CD4-positive, alpha-beta T cell treated with Interleukin-15 for 1 hour (primary cell): ENCODE data around the gene SCOC.
A peak's percentile ranks its signal among the peaks of the same experiment; 100 is the strongest.

Experiments used
- DNase-seq: peaks from one replicate; pipeline ENCODE4 v3.0.0-alpha.2; 2020

Gene SCOC

DNA sequence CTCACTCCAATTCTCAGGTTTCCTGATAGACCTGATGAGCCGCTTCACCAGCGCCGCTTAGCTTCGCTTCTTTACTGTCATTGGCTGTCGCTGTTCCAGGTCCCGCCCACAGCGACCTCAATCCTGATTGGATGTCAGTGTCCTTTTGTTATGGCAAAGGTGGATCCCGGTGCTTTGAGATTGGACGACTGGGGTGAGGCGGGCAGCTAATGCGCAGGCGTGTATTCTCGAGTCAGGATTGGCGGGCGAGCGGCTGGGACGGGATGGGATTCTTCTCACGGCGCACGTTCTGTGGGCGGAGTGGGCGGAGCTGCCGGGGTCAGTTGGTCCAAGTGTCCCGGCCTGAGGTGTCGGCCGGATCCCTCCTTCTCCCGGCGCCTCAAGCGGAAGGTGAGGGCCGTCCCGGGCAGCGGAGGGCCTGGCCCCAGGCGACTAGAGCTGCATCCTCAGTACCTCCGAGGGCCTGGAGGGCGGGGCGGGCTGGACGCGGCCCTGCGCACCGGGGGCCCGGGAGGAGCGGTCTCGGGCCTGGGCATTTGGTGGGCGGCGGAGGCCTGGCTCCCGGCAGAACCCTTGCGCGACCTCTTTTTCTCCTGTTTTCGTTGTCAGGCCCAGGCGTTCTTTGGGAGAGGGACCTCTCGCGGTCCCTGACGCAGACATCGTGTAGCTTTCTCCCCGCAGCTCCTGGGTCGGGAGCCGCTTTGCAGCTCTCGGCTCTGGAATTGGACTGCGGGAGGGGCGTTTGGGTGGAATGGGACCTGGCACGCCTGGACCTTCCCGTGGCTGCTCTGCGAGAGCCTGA is at the start of gene SCOC:
SCOC (plus strand) TSS at position 319 of the 802 bp plus-strand sequence. CDS start 5,525 bp downstream, outside the sequence.
- DNase-seq = peak; percentile 97

DNA sequence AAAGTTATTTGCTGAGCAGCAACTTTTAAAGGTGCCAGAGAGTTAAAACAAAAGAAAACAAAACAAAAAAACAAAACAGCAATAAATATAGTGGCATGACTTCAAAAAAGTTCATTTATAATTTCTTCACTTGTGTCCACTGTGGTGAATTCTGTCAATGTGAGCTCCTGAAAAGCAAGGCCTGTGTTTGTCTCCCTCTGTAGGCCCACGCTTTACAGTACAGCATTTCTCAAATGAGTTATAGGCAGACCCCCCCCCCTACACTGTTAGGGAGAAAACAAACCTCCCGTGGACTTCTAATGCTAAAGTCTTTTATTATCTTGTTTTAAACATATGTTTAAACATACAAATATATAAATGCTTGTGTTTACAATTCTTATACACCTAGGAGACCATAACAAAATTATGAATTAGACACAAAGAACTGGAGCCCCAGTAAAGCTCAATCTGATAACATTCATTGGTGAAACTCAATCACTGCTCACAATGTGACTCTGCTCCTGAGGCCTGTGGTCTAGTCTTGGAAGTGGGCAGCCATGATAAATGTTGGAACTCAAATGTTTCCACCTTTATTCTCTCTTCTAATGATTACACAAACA is 47.0 kb upstream of the SCOC start:
- no peak for DNase-seq

DNA sequence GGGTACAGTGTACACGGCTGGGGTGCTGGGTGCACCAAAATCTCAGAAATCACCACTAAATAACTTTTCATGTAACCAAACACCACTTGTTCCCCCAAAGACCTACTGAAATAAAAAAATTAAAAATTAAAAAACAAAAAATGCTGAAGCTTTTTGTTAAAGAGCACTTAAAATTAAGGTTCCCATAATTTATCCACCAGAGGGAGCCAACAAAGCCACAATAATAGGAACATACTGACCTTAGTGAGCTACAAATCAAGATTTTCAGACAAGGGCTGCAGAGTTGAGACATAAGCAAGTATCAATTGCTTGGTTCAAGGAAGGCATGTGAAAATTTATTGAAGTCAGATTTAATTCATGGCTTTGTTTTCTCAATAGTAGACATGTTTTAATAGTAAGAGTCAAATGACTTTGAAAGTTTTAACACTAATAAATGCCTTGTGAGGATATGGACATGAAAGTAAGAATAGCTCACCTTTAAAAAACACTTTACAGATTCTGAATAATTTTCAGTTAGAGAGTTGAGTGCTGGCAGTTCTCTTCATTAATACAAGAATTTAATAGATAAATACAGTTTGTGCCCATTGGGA is 43.0 kb upstream of the SCOC start:
- DNase-seq = no peak

DNA sequence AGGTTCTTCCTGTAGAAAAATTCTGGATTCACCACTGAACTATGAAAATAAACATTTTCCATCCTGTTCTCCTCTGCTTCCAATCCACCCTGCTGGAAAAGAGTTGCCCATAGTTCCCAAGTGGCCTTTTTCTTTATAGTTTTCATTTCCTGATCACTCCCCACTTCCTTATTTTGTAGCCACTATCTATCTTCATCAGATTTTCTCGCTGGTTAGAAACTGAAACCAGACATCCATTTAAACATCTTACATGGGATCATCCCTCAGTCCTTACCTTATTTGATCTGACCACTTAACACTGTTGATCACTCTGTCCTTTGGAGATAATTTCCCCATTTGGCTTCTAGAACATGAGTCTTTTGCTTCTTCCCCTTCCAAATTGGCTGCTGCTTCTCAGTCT is 42.2 kb upstream of the SCOC start:
- DNase-seq = no peak

DNA sequence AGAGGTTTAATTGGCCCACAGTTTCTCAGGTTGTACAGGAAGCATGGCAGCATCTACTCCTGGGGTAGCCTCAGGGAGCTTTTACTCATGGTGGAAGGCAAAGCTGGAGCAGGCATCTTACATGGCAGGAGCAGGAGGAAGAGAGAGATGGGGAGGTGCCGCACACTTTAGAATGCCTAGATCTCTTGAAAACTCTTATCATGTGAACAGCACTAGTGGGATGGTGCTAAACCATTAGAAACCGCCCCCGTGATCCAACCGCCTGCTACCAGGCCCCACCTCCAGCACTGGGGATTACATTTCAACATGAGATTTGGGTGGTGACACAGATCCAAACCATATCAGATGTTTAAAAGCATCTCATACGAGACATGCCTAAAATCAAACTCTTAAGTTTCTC is 41.6 kb upstream of the SCOC start:
- DNase-seq = no peak

DNA sequence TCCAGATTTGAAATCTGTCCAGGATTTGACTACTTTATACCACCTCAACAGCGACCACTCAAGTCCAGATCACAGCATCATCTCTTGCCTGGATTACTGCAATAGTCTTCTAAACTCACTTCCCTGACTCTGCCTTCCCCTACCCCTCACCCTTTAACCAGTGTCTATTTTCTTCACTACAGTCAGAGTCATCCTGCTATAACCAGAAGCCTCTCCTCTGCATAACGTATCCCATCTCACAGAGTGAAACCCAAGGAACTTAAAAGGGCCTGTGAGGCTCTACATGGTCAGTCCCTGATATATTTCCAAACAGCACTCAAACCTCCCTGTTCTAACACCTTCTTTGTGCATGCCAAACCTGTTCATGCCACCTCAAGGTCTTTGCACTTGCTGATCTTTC is 40.7 kb upstream of the SCOC start:
- DNase-seq = no peak

DNA sequence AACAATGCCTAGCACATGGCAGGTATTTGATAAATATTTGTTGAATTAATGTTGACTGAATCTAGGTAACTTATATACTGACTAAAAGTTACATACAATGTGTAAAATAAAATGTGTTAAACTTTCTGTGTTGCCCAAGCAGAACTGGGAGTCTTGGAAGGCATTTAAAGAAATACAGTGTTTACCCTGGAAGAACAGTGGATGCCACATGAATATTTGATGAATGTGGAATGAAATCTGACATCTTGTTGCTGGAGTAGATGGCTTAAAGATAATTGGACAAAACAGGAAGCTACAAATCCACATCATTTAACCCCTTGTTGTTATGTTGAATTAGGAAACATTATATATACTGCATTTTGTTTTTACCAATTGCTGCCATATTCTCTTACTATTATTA is 39.9 kb upstream of the SCOC start:
- no peak for DNase-seq

DNA sequence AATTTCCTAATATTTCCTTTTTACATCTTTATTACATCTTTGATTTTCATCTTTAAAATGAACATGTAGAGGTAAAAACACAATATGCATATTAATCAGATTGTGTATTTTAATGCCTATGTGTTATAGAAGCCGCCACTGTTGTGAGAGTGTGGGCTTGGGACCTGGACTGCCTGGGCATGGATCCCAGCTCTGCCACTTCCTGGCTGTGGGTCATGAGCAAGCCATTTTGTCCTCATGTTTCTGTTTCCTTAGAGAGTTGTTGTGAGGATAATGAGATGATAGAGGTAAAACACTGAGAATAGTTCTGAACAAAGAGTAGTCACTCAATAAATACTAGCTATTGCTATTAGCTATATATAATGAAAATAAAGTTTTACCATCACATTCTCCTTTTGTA is 38.4 kb upstream of the SCOC start:
- no peak for DNase-seq

DNA sequence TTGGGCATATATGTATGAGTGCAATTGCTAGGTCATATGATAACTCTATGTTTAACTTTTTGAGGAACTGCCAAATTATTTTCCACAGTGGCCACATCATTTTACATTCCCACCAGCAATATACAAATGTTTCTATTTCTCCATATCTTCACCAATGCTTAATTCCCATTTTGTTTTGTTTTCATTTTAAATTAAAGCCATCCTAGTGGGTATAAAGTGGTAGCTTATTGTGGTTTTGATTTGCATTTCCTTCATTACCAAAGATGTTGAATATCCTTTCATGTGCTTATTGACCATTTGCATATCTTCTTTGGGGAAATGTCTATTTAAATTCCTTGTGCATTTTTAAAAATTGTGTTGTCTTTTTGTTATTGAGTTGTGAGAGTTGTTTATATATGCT is 36.7 kb upstream of the SCOC start:
- DNase-seq = no peak

DNA sequence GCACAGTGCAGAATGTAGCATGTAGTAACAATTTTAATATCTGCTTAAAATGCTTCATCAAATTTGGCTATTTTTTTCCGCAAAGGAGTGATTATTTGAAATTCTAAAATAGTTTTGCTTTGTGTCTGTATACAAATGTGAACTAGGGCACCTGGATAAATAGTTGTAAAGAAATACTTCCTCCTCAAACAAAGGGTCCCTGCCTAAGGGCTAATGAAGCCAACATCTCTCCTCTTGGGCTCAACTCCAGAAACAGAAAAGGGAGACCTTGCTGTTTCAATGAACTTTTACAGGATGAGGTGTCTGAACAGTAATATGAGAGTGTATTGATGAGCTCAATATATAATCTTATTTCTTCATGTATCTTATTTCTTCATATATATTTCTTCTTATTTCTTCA is 30.8 kb upstream of the SCOC start:
- no peak for DNase-seq

DNA sequence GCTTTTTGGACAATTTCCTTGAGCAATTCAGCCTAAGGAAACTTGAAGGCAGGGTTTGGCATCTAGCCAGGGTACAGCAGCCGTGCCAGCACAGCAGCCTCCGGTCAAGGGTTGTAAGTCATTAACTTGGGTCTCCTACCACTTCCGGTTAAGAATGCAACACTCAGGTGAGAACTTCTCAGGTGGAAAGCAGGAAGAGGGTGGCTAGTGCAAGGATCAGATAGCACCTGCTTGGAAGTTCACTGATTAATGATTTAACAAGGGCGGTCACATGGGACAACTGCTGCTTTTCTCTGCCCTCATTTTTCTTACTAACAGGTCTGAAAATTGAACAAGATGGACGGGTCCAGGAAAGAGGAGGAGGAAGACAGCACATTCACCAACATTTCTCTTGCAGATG is 30.1 kb upstream of the SCOC start:
- no peak for DNase-seq

DNA sequence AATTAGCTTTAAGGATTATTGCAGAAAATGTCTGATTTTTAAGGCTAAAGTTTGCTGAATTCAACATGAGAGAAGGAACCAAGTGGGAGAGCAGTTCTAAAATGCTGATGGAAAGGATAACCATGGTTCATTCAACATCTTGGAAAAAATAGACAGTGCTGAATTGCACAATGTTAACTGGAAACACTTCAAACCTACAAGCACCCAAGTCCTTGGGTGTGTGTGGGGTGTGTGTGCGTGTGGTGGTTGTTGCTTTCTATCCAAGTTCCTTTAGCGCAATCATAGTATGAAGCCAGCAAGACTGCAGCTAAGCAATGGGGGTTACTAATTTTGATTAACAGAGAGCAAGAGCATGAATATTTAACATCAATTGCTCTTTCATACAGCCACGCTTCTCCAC is 29.3 kb upstream of the SCOC start:
- no peak for DNase-seq

DNA sequence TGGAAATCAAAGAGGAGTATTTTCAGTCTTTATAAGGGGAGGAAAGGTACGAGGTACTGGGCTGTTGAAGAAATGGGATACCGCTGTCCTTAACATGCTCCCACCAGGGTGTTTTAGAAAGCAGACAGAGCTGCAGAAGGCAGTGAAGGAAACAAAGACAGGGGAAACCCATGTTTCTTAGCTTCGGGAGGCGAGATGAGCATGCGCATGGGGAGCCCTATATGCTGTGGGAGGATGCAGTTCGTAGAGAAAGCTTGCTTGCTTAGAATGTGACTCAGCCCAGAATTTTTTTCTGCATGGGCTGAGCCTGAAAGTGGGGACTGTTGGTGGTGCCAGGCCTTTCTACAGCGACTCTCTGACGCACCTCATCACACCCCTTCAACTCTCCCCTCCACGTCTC is 28.8 kb upstream of the SCOC start:
- DNase-seq = no peak

DNA sequence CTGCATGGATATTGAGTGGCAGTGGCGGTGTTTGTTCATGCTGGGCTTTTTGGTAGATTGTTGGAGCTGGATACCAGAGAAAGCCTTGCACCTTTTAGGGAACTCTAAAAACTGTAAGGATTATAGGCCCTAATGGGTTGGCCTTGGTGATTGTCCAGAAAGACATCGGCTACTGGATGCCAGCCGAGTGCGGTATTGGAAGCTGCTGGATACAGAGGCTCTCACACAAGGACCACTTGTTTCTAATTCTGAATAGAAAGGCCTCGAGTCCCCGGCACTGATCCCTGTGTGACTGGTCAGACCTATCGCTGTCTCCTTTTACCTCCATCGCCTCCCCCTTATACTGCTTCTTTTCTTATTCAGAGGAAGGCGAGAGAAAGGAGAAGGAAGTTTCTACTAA is 27.3 kb upstream of the SCOC start:
- DNase-seq = no peak

DNA sequence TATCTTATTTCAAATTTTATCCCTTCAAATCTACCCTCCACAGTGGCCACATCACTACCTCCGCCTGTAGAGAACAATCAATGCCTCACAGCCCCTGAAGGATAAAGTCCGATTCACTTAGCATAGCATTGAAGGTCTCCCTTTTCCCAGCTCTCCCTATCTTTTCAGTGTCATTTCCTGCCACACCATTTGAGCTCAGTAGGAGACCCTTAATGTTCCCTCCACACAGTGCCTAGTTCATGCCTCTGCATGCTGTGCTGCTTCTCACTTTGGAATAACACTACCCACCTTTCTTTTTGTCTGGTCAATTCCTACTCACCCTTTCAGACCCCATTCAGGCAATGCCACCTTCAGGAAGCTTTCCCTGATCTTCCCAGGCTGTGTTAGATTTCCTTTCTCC is 23.6 kb upstream of the SCOC start:
- no peak for DNase-seq

DNA sequence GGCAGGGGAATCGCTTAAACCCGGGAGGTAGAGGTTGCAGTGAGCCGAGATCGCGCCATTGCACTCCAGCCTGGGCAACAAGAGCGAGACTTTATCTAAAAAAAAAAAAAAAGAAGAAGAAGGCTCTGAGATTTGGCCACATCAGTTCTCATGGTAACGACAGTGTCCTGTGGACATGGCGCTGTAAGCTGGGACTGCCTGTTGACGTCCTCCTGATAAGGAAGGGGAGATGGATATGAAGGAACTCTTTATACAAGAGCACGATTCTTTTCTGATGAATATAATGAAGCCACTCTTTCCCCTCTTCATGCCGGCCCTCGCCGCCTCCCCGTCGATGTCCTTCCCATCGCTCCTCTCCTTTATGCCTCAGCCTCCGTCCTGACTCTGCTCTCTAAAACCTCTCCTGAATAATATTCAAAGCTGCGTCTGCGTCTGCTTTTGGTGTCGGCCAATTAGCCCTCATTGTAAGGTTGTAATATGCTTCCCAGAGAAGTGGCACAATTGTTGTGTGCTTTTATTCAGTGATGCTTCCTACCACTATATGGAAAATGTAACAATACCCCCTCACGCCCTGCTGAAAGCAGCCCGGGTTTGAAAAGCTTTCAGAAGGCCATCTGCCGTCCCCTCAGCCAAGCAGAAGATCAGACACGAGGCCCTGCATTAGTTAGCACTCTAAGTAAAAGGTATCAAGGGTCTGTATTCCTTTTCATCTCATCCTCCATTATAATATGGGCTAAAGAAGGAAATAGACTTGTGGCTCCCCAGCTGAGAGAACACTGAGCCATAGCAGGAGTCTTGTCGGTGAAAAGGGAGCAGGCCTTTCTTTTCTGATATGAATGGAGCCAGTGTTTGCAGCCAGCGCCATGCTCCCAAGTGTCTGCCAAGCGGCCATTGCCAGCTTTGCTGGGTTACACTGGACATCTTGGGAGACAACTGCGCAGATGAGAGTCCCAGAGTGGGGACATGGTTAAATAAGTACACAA is 22.1 kb upstream of the SCOC start:
- no peak for DNase-seq

DNA sequence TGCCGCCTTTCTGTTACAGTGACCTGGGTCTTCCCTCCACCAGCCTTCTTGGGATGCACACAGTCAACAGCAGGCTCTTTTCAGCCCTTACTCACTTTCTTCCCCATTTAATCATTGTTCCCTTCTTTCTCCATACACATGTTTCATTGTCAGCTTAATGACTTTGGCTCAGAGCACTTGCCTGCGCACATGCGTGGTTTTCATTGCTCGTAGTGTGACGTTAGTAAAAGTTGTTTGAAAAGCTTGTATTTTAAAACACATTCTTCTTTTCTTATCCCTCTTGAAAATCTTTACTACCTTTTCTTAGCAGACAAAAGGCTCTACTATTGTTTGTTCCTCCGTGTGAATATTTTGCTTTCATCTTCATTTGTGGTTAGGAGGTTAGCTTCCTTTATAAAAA is 19.7 kb upstream of the SCOC start:
- no peak for DNase-seq

DNA sequence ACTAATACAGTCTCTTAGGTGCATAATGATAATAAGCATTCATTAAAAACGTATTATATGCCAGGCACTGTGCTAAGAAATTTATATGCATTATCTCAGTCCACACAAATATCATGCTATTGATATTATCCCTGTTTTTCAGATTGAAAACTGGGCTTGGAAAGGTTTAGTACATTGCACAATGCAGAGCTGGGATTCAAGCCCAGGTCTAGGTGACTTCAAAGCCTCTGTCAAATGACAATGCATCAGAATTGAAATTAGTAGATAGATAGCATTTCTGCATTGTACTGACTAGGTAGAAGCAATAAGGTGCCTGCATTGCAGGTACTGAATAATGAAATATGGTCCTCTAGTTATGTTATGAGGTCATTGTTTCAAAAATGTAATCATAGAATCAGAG is 18.2 kb upstream of the SCOC start:
- DNase-seq = no peak

DNA sequence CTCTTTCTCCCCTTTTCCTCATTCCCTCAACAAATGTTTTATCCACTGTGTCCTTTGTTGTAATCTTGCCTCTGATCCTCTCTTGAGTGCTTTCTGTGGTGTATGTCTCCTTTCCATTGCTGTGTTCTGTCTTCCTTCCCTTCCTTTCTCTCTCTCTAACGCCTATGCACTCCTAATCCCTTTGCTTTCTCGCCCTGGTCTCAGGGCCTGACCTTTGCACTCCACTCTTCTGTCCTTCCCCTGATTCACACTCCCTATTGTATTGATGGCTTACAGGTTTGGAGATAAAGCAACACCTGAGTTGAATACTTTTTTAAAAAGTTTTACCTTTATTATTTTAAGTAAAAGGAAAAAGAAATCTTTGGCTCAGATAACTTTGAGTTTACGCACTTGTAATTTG is 15.6 kb upstream of the SCOC start:
- no peak for DNase-seq

DNA sequence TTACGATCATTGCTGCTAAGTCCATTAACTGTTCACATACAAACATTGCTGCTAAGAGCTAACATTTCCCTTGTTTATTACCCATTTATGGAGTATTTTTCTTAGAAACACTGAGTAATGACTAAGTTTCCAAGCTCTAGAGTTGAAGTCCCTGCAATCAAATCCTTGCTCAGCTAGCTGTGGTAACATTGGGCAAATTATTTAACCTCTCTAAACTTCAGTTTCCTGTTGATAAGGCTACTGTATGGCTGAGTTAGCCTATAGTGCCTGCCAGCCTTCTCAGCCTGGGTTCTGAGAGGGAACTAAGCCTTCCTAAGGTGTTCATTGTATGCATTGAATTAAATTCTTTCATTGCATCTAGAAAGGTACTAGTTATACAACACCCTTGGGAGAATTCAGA is 15.2 kb upstream of the SCOC start:
- no peak for DNase-seq

DNA sequence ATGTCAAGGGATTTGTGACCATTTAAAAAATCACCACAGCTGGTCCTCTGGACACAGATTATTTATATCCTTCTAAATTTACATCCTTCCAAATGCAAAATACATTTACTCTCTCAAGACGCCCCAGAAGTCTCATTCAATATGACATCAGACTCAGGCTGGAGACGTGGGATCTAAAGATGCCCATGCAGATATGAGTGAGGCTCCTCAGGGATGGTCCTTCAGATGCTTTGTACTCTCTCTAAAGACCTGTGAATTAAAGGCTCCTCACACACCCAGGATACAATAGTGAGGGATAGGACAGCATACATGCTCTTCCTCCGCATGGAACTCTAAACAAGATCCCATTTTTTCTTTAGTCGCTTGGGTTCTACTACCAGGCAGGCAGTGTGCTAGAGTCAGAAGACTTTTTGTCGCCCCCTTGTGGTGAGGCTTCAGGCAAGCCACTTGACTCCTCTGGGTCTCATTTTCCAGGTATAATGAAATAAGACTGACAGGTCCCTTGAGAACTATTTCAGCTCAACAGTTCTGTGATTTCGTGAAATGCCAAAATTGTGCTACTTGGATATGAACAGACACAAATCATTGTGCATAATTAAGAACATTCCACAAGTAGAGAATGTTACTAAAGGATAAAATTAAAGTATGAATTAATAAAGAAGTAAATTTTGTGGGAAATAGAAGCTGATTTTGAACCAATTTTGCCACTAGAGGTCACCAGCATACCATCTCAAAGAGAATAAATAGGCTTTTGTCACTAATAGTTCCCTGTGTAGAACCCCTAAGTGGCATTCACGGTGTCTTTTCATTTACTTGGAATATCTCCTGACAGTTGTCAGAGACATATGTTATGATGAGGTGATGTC is 13.7 kb upstream of the SCOC start:
- peak; percentile 70 for DNase-seq

DNA sequence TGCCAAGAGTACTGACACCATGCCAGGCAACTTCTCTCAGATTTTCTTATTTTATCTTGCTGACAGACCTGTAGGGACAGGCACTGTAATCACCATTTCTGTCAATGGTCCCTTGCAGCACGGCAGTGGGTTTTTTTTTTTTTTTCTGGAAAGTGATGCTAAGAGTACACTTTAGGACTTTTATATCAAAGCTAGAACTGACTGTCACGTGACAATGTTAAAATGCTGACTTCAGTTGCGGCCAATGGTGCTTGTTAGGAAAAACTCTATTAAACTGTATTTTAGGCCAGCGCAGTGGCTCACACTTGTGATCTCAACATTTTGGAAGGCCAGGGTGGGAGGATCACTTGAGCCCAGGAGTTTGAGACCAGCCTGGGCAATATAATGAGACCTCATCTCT is 12.3 kb upstream of the SCOC start:
- no peak for DNase-seq
